ENCODE measurements around the gene ARL4D. TPM values are rescaled to one million over a fixed set of nuclear protein-coding genes. Genes with fewer than 3 reads are reported as not detected.

ARL4D gene
- total and polyA plus RNA-seq, 12 donors: 2.5 to 13.5 (median 4.1) TPM

DNA sequence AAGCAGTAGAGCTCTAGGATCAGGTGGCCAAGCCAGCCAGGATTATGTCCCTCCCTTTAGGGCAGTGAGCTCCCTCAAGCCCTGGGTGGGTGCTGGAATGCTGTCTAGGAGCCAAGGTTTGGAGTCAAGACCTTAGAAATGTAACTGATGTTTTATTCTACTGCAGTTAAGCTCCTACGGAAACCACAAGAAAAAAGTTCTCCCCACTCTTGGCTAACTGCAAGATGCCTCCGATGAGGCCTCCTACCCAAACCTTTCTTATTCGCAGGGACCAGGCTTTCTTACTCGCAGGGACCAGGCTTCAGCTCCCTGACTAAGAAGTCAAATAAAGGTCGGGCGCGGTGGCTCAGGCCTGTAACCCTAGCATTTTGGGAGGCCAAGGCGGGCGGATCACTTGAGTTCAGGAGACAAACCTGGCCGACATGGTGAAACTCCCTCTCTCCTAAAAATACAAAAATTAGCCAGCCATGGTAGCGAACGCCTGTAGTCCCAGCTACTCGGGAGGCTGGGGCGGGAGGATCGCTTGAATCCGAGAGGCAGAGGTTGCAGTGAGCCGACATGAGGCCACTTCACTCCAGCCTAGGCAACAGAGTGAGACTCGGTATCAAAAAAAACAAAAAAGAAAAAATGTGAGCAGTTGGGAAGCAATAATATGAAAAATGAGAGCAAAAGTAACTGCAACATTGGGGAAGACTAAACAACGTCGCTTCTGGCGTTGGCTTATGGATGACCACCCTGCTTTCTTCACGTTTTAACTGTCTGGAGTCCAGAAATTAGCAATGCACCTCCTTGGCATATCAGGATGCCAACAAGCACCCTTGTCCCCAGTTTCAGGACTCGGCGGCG, 31.7 kb upstream of the ARL4D start:
- no peak for ATAC-seq
- Histone ChIP-seq H3K4me3 (peak overlapping the region in 6 of 10 donors; percentile 53 to 66 (median 60)), H3K36me3 (no peaks in the 10 kb centered on the region), H3K27me3 (no peaks in the 10 kb centered on the region), H3K9me3 (no peaks in the 10 kb centered on the region), H3K27ac (peak overlapping the region; percentile 97 to 100 (median 100)), H3K4me1 (peaks cover 8 to 44% (median 33%) of the 10 kb centered on the region in 9 donors)
- intact Hi-C loops (cut with DNase I): loop anchor here in 2 of 10 donors (10.0 kb wide), 2 partner anchors 52 to 342 kb away; partner anchors contain the start of genes RND2 (in 1 of the 2) and VAT1 (in 1 of the 2)
- TF ChIP-seq, protein P1, sequence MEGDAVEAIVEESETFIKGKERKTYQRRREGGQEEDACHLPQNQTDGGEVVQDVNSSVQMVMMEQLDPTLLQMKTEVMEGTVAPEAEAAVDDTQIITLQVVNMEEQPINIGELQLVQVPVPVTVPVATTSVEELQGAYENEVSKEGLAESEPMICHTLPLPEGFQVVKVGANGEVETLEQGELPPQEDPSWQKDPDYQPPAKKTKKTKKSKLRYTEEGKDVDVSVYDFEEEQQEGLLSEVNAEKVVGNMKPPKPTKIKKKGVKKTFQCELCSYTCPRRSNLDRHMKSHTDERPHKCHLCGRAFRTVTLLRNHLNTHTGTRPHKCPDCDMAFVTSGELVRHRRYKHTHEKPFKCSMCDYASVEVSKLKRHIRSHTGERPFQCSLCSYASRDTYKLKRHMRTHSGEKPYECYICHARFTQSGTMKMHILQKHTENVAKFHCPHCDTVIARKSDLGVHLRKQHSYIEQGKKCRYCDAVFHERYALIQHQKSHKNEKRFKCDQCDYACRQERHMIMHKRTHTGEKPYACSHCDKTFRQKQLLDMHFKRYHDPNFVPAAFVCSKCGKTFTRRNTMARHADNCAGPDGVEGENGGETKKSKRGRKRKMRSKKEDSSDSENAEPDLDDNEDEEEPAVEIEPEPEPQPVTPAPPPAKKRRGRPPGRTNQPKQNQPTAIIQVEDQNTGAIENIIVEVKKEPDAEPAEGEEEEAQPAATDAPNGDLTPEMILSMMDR (IDR thresholded peaks at IDR 0.05): no peak
- no peak for DNase-seq
- 76 to 84% methylated on average over 25 of the region's 25 CpGs for WGBS, 2 donors

DNA sequence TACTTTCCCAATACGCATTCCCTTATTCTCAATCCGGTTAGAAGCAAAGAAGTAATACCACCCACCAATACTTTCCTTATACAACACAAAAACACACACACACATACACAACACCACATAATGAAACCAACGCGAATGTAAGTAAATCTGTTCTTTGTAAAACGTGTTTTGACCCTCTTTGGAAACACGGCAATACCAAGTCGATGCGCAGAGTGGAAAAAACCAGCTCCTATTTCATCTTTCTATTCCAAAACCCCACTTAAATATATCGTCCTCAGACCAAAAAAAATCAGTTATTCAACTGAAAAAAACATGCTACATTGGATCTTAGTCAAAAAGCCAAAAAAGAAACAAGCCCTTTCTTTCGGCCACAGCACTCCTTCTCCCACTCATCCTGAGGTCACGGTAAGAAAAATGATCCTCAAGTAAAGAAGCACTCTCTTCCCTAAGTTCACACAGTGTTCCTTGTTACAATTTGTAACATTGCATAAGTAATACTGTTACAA, 31.0 kb upstream of the ARL4D start:
- DNase-seq (no peak), ATAC-seq (peak in 7 of 8 donors; percentile 4 to 40 (median 25))
- TF ChIP-seq, protein P1 (IDR thresholded peaks at IDR 0.05): no peak
- WGBS, 2 donors: 16 to 29% methylated on average over 11 of the region's 11 CpGs
- peaks cover 8 to 47% (median 36%) of the 10 kb centered on the region in 9 donors for H3K4me1 ChIP-seq
- intact Hi-C loops (cut with DNase I): loop anchor here in 6 of 10 donors (1.0 to 10.0 kb wide), 4 partner anchors 21 to 343 kb away; partner anchors contain the start of genes RND2 (in 1 of the 6) and VAT1 (in 1 of the 6)
- no peaks in the 10 kb centered on the region for H3K9me3 ChIP-seq
- H3K27me3 ChIP-seq: no peaks in the 10 kb centered on the region
- peak overlapping the region in 9 of 10 donors; percentile 45 to 66 (median 58) for H3K4me3 ChIP-seq
- no peaks in the 10 kb centered on the region for H3K36me3 ChIP-seq
- peak overlapping the region; percentile 97 to 100 (median 100) for H3K27ac ChIP-seq

DNA sequence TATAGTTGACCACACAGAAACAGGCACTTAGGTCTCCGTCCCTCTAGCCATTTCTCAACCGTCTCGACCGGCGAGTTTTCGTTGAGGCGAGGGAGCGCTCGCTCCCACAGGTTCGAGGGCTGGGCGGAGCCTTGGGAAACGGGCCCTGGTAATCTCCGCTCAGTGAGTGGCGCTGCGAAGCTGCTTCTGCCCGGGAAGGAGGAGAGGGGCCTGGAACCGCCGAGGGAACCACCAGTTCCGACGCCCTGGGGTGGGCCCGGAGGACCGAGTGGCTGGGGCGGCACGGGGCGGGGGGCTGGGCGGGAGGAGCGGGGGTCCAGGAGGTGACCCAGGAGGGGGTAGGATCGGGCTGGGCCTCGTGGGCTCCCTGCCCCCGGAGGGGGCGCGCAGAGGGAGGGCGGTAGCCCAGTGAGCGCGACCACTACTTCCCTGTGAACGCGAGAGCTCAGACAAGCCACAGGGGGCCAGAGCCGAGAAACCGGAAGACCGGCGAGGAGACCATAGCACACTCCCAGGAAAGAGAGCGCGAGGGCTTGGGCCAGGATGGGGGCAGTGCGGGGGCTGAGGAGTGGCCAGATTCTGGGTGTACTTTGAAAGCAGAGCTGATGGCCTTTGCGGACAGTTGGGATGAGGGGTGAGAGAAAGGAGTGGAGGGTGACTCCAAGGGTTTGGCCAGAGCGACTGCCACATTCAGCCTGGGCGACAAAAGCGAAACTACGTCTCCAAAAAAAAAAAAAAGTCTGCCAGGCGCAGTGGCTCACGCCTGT, 29.9 kb upstream of the ARL4D start:
- intact Hi-C loops (cut with DNase I): loop anchor here in 8 of 10 donors (1.0 to 10.0 kb wide), 5 partner anchors 19 to 344 kb away; partner anchors contain the start of genes RND2 (in 1 of the 8) and VAT1 (in 1 of the 8)
- TF ChIP-seq, protein P1 (IDR thresholded peaks at IDR 0.05): peak in 3 of 9 donors; percentile 34 to 48 (median 36)
- Histone ChIP-seq H3K27me3 (no peaks in the 10 kb centered on the region), H3K9me3 (no peaks in the 10 kb centered on the region), H3K36me3 (no peaks in the 10 kb centered on the region), H3K4me1 (peaks cover 8 to 54% (median 44%) of the 10 kb centered on the region in 9 donors), H3K4me3 (peak overlapping the region; percentile 33 to 66 (median 57)), H3K27ac (peak overlapping the region; percentile 97 to 100 (median 100))
- DNase-seq (peak; percentile 84 to 88), ATAC-seq (peak; percentile 83 to 91 (median 88))
- WGBS, 2 donors: 1 to 3% methylated on average over 51 of the region's 51 CpGs
